Measurements from ENCODE around the gene VSIG4.
"Not testable (repeated sequence)": the region's sequence is repeated elsewhere in the genome, so short reads cannot be mapped to it uniquely, and the experiment has no call there.

VSIG4 gene, protein sequence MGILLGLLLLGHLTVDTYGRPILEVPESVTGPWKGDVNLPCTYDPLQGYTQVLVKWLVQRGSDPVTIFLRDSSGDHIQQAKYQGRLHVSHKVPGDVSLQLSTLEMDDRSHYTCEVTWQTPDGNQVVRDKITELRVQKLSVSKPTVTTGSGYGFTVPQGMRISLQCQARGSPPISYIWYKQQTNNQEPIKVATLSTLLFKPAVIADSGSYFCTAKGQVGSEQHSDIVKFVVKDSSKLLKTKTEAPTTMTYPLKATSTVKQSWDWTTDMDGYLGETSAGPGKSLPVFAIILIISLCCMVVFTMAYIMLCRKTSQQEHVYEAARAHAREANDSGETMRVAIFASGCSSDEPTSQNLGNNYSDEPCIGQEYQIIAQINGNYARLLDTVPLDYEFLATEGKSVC

DNA sequence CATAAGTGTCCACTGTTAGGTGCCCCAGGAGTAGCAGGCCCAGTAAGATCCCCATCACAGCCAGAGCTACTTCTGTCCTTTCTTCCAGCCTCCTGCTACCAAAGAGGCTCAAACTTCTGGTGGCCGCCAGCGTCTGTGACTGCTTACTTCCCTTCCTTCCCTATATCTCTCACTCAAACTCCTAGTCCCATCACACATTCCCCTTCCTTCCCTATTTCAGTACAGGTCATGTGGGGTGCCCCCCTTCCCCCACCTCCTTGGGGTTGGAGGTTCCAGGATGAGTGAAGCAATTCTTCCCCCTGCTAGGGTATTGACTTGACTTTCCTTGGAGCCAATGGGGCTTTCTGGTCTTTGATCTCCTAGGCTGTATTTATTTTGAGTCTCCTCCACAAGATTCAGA lies at the start of gene VSIG4:
TSS of gene VSIG4 (minus strand) at position 137 of the 400 bp plus-strand sequence. CDS start at position 55, 82 bp downstream.
- no peak for FAIRE-seq

GRCh38 chrX:66076801-66077200 lies 36.9 kb upstream of the VSIG4 start:
- FAIRE-seq: no peak

- FAIRE-seq: no peak
Observed at GRCh38 chrX:66074920-66075879, 35.3 kb upstream of the VSIG4 start.

DNA sequence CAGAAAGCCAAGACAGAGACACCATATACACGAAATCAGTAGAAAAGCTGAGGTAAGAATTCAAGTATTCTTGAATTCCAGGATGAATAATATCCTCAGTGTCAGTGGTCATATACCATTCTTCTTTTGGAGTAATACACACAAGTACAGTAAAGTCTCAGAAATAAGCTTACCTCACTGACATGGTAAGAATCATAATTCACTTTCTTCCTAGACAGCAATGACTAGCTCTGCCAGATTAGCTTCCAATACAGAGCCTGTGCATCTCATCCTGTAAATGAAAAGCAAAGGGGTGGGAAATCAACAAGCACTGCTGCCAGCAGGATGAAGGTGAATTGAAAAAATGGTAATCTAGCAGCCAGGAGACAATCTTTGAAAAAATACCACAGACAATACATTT lies 31.2 kb upstream of the VSIG4 start:
- FAIRE-seq: no peak

GRCh38 chrX:66064261-66064660 lies 24.4 kb upstream of the VSIG4 start:
- FAIRE-seq: no peak

DNA sequence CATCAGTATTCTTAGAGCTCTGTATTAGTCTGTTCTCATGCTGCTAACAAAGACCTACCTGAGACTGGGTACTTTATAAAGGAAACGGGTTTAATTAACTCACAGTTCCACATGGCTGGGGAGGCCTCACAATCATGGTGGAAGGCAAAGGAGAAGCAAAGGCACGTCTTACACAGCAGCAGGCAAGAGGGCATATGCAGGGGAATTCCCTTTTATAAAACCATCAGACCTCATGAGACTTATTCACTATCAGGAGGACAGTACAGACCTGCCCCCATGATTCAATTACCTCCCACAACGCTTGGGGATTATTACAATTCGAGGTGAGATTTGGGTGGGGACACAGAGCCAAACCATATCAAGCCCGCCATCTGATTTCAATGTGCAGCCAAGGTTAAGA lies 17.1 kb upstream of the VSIG4 start:
- FAIRE-seq: not testable (repeated sequence)

- no peak for FAIRE-seq
Observed at GRCh38 chrX:66054978-66055377, 15.1 kb upstream of the VSIG4 start.

- no peak for FAIRE-seq
Observed at GRCh38 chrX:66053414-66053813, 13.5 kb upstream of the VSIG4 start.

GRCh38 chrX:66051980-66052379 lies 12.1 kb upstream of the VSIG4 start:
- no peak for FAIRE-seq

- no peak for FAIRE-seq
Observed at GRCh38 chrX:66050140-66050569, 10.3 kb upstream of the VSIG4 start.

DNA sequence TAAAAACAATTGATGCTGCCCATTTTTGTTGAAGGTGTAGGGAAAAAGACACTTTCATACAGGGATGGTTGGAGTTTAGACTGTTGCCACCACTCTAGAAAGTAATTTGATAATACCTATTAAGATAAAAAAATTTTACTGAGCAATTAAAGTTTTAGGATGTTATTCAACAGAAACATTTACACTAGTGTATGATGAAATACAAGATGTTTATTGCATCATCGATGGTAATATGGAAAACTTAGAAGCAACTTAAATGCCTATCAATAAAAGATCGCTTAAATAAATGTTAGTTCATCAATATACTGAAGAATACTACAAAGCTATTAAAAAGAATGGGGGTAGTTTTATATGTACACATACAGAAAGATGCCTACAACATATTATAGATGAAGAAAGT lies 9.2 kb upstream of the VSIG4 start:
- no peak for FAIRE-seq

DNA sequence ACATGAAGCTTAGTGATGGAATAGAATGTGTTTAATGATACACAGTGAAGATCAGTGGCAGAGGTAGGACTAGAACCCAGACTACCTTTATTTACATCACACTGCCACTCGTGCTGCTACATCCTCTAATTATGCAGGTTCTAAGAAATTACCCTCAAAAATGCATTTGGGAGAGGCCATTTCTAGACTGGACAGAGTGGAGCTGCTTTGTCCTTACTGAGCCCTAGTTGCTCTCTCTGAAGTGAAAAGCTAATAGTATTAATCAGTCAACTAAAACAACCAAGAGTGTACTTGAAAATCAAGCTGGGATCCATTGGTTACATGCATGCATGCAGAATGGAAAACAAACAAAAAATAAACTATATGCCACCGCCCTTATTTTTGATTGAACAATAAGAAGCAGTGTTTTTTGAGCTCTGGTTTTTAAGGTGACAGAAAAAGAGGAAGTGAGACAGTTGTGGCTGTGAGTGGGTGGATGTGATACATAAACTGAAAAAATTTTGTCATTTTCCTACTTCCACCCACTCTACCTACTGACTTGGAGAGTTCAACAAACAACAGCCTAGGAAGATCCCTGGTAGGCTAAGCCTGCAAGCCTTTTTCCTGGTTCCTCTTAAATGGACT lies 6.8 kb upstream of the VSIG4 start:
- no peak for FAIRE-seq

GRCh38 chrX:66045894-66046293 lies 6.0 kb upstream of the VSIG4 start:
- no peak for FAIRE-seq

DNA sequence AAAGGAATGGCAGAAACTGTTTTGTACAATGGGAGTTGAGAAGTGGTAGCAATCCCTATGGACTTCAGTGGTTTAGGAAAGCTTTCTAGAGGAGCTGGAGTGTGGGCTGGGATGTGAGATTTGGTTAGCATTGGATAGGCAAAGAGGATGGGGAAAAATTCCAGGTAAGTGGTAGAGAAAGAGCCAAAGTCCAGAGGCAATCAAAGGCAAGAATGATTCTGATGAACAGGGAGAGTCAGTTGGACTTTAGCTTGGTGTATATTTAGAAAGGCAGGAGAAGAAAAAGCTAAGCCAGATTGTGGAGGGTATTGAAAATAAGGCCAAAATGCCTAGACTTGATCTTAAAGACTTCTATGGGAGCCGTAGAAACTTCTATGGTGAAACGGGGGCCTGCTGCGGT lies 3.7 kb upstream of the VSIG4 start:
- no peak for FAIRE-seq

- no peak for FAIRE-seq
Observed at GRCh38 chrX:66042307-66043077, 2.6 kb upstream of the VSIG4 start.

DNA sequence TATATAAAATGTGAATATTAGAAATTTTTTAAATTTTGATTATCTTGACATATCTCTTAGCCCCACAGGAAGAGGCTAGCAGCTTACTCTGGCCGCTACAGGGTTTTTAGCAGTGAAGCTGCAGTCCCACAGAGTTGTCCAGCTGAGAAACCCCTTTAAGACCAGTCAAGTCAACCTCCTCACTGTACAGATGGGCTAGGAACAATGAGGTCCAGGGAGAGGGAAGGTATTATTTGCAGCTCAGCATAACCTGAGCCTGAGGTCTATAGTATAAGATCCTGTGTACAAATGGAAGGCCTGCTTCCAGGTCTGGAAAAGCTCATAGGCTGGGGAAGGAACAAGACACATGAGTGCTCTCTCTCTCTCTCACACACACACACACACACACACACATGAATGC lies 1.8 kb downstream of the VSIG4 start:
- FAIRE-seq: no peak

DNA sequence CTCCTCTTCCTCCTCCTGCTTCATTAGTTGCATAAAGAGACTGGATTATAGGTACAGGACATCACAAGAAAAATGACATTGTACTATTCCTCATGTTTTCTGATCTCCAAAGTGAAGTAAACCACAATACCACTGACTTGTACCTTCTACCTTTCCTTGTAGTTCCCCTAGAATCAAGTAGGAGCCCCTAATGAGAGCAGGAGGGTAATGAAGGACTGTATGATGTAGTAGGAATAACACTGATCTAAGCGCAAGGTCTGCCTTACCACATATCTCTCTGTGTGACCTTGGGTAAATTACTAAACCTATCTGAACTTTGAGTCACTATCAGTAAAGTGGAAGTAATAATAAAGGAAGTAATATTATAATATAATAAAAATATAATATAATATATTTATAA lies 3.6 kb downstream of the VSIG4 start:
- no peak for FAIRE-seq

- FAIRE-seq: no peak
Observed at GRCh38 chrX:66035667-66036066, 4.2 kb downstream of the VSIG4 start.

DNA sequence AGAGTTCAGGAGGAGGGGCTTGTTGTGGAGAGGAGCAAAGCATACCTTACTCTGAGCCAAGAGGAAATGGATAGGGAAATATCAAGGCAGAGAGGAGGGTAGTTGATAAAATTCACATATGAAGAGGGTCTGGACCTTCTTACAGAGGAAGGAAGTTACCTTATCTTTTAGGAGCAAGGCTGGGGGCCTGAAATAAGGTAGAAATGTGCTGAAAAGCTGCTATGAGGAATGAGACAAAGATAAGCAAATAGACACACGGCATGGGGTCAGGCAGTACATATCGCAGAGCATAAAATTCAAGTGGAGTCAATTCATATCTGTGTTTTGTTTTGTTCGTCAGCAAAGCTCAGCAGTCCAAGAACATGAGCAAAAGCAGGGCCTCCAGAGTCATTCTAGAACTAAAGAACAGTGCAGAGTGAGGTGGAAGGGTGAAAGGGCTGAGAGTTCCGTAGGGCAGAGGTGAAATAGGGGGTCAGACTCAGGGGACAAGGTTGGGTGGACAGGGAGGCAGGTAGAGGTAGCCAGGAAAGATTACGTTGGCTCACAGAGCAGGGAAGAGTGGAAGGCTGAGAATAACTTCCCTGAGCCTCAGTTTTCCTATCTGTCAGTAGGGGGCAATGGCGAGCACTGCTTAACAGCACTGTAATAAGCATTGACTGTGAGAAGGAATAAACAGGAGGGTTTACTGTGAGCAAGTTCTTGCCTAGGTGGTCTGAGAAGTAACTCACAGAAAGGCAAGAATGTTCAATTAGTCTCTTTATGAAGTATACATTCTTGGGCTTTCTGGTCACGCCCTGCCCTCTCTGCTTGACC lies 9.2 kb downstream of the VSIG4 start:
- no peak for FAIRE-seq

DNA sequence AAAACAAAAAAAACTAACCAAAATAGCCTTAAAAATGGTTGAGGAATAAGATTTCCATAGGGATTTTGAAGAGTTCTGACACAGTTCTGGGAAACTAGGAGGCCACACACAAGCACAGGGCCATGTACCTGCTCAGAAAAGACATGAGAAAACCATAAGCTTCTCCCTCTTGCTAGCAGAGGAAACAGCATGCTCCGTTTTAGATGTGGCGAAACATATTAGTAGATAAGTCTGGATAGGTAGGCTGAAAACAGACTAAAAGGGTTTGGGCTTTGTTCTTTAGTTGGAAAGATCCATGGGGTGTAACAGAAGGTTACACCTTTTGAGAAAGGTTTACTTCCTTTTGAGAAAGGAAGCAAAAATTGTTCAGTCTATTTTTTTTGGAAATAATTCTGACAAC lies 10.9 kb downstream of the VSIG4 start:
- no peak for FAIRE-seq

GRCh38 chrX:66024570-66024969 lies 15.3 kb downstream of the VSIG4 start:
- FAIRE-seq: no peak

DNA sequence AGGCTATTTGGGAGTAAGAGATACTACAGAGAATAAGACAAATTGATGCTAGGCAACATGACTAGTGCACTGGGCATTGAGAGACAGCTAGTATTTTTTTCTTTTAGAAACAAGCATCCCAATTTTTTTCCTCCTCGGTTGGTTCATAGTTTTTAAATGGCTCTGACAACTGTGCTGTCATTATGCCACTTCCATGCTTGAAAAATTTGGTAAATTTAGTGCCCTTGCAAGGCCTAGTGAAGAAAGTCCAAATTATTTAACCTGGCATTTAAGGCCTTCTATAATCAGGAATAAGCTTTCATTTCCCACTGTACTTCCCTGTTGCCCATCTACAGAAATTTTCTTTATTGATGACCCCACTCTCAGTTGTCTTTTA lies 15.8 kb downstream of the VSIG4 start:
- FAIRE-seq: no peak

Data from G401.6 (cell line).